GM18951 (cell line): ENCODE data around the gene ZNF829.
A peak's percentile ranks its signal among the peaks of the same experiment; 100 is the strongest.

Source experiments
- POLR2A ChIP-seq: IDR thresholded peaks from 4 replicates; pipeline ENCODE4 v1.6.1; 2011; ENCODE audit warnings: mild to moderate bottlenecking; ENCODE audit not compliant: insufficient read length, insufficient read depth; ENCODE audit errors: extremely low read depth
- in situ Hi-C: fragments of 300-500 bp; cut with MboI; formaldehyde crosslinking; loops from one replicate; pipeline ENCODE4 v1.12.0; 2022; ENCODE audit warnings: low sequenced_read_pairs, mixed read lengths, inconsistent platforms; ENCODE audit not compliant: unreplicated experiment

ZNF829 gene

GRCh38 chr19:36851898-36852297, 64.2 kb downstream of the ZNF829 start:
- in situ Hi-C loops = no loop called here
- no peak for TF ChIP-seq POLR2A

GRCh38 chr19:36850559-36851442, 65.3 kb downstream of the ZNF829 start, which contains the start of gene ZNF345:
ZNF345 (plus strand) TSS chr19:36850876; CDS start chr19:36876831, 25,955 bp downstream.
- in situ Hi-C loops = no loop called here
- peak; percentile 55 for TF ChIP-seq POLR2A

- in situ Hi-C loops = no loop called here
- TF ChIP-seq POLR2A = peak; percentile 40
Observed at GRCh38 chr19:36849701-36850558, 66.2 kb downstream of the ZNF829 start.

GRCh38 chr19:36847968-36848367, 68.1 kb downstream of the ZNF829 start:
- in situ Hi-C loops = no loop called here
- TF ChIP-seq POLR2A = no peak

GRCh38 chr19:36838784-36839324, 77.2 kb downstream of the ZNF829 start:
- no peak for TF ChIP-seq POLR2A
- in situ Hi-C loops = no loop called here
